Bone marrow (tissue), 2 donors: ENCODE data around the gene MGAT5.

ENCODE experiments used
- DNase-seq, 2 donors: peaks; one replicate each; lab custom pipeline; 2025; lab: John Stamatoyannopoulos, UW

The MGAT5 gene

GRCh38 chr2:134401081-134401497, 147.2 kb downstream of the MGAT5 start:
- no peak for DNase-seq

- DNase-seq, result no peak
These were observed 147.9 kb downstream of the MGAT5 start for GRCh38 chr2:134401789-134402188.

- DNase-seq, result no peak
These were observed 148.5 kb downstream of the MGAT5 start for GRCh38 chr2:134402410-134402809.

GRCh38 chr2:134405611-134406081, 151.8 kb downstream of the MGAT5 start:
- DNase-seq, result no peak

GRCh38 chr2:134406311-134406710, 152.4 kb downstream of the MGAT5 start:
- no peak for DNase-seq

- no peak for DNase-seq
These were observed 152.9 kb downstream of the MGAT5 start for GRCh38 chr2:134406736-134407135.

GRCh38 chr2:134407154-134407890, 153.4 kb downstream of the MGAT5 start:
- no peak for DNase-seq

- no peak for DNase-seq
These were observed 154.5 kb downstream of the MGAT5 start for GRCh38 chr2:134408386-134408785.

GRCh38 chr2:134408791-134409190, 154.9 kb downstream of the MGAT5 start:
- DNase-seq, result no peak

GRCh38 chr2:134410006-134410405, 156.1 kb downstream of the MGAT5 start:
- DNase-seq, result no peak

- DNase-seq, result no peak
These were observed 157.0 kb downstream of the MGAT5 start for GRCh38 chr2:134410831-134411231.

- DNase-seq, result no peak
These were observed 157.5 kb downstream of the MGAT5 start for GRCh38 chr2:134411279-134411827.

GRCh38 chr2:134411828-134412638, 158.2 kb downstream of the MGAT5 start:
- peak in 1 of 2 donors; percentile 77 for DNase-seq

GRCh38 chr2:134412639-134412999, 158.7 kb downstream of the MGAT5 start:
- no peak for DNase-seq

- no peak for DNase-seq
These were observed 159.6 kb downstream of the MGAT5 start for GRCh38 chr2:134413430-134413829.

- no peak for DNase-seq
These were observed 160.0 kb downstream of the MGAT5 start for GRCh38 chr2:134413912-134414311.

- no peak for DNase-seq
These were observed 162.1 kb downstream of the MGAT5 start for GRCh38 chr2:134416018-134416417.

- no peak for DNase-seq
These were observed 162.8 kb downstream of the MGAT5 start for GRCh38 chr2:134416637-134417036.

- no peak for DNase-seq
These were observed 164.2 kb downstream of the MGAT5 start for GRCh38 chr2:134417968-134418582.

- DNase-seq, result no peak
These were observed 166.4 kb downstream of the MGAT5 start for GRCh38 chr2:134420259-134420658.

- DNase-seq, result no peak
These were observed 167.0 kb downstream of the MGAT5 start for GRCh38 chr2:134420920-134421319.

GRCh38 chr2:134421556-134422328, 167.9 kb downstream of the MGAT5 start:
- no peak for DNase-seq
